Stomach (tissue), 9 donors: ENCODE results near the gene EEF1G. TPM values are rescaled to one million over a fixed set of nuclear protein-coding genes. Genes with fewer than 3 reads are reported as not detected.
"Not testable (repeated sequence)": the region's sequence is repeated elsewhere in the genome, so short reads cannot be mapped to it uniquely, and the experiment has no call there.

Experiments
- DNase-seq, 2 donors: peaks; one replicate each; pipeline versions ENCODE4 v3.0.0 to v3.0.0-alpha.2; 2013 to 2019
- H3K27ac ChIP-seq, 5 donors: fragments of 200-600 bp in 4 of 5; sonication (generic) in 4 of 5; one replicate each; pipeline ENCODE4 v1.5.1; 2013 to 2019; ENCODE audit warnings: mild to moderate bottlenecking in 1 of 5, moderate library complexity in 1 of 5
- H3K27me3 ChIP-seq, 3 donors: fragments of 200-600 bp; sonication (generic); one replicate each; pipeline ENCODE4 v1.5.1; 2017 to 2019; ENCODE audit warnings: mixed run types in 1 of 3
- H3K36me3 ChIP-seq, 4 donors: fragments of 200-600 bp; sonication (generic); 1 replicate in 3 of 4; 2 replicates in 1 of 4; pipeline ENCODE4 v1.5.1; 2016 to 2019
- H3K4me1 ChIP-seq, 4 donors: fragments of 200-600 bp; sonication (generic); one replicate each; pipeline ENCODE4 v1.5.1; 2016 to 2019
- H3K4me3 ChIP-seq, 4 donors: fragments of 200-600 bp; sonication (generic) in 3 of 4; one replicate each; pipeline ENCODE4 v1.5.1; 2016 to 2019; ENCODE audit warnings: mild to moderate bottlenecking in 1 of 4
- H3K9me3 ChIP-seq, 4 donors: fragments of 200-600 bp; sonication (generic); one replicate each; pipeline ENCODE4 v1.5.1; 2016 to 2019
- CTCF ChIP-seq, 7 experiments: fragments of 450-650 bp in 4 of 7; fragments of 200-600 bp in 3 of 7; sonication (generic) in 3 of 7; IDR thresholded peaks; one replicate each; pipeline ENCODE4 v1.5.1; 2016 to 2019; ENCODE audit warnings: antibody characterized with exemption in 7 of 7, control low read depth in 2 of 7, mild to moderate bottlenecking in 1 of 7
- EP300 ChIP-seq: sonication (generic); formaldehyde crosslinking; IDR thresholded peaks from one replicate; pipeline ENCODE4 v1.6.1; 2017; ENCODE audit warnings: antibody characterized with exemption
- POLR2A ChIP-seq, 4 donors: fragments of 450-650 bp; IDR thresholded peaks; one replicate each; pipeline ENCODE4 v1.6.1; 2016; ENCODE audit warnings: antibody characterized with exemption in 4 of 4, control low read depth in 2 of 4, mild to moderate bottlenecking in 1 of 4, moderate library complexity in 1 of 4
- POLR2AphosphoS5 ChIP-seq, 3 donors: sonication (generic); formaldehyde crosslinking; IDR thresholded peaks; one replicate each; pipeline ENCODE4 v1.6.1; 2016; ENCODE audit warnings: antibody characterized with exemption in 3 of 3
- WGBS, 5 donors: extraction: QIAGEN DNeasy Blood & Tissue Kit in 3 of 5; methylation state at CpG; one replicate each; pipeline versions ENCODE4 v1.1.5 to v1.1.7; 2013 to 2018; 5-methylcytosine and 5-hydroxymethylcytosine counted together
- intact Hi-C: fragments of 100-400 bp; cut with DNase I; formaldehyde crosslinking; loops from one replicate; pipeline ENCODE4 v1.15.1; 2023; ENCODE audit warnings: low total_unique reads
- polyA plus RNA-seq, 3 donors: library from polyadenylated mRNA; stranded (reverse); fragments of 200-250 nt; gene quantifications; one replicate each; pipeline ENCODE4 v1.2.3, GENCODE V29; 2013
- total RNA-seq, 5 donors: library from RNA; depleted of rRNA; stranded (reverse); fragments of >200 nt; gene quantifications; one replicate each; pipeline versions ENCODE4 v1.1.0 to v1.2.3, GENCODE V29; 2014 to 2016
- donor health status: healthy with polysubstance abuse.
- donor health status: Bipolar disorder and iron deficiency.
- donor health status: healthy.

EEF1G gene
- total and polyA plus RNA-seq, 8 donors, result 671 to 1,760 (median 1,103) TPM

GRCh38 chr11:62574363-62575071, 826 bp upstream of the EEF1G start:
- H3K36me3 ChIP-seq, result peaks cover 32 to 69% (median 68%) of the 10 kb centered on the region in 4 donors
- peak overlapping the region; percentile 84 to 95 (median 93) for H3K27ac ChIP-seq
- TF ChIP-seq CTCF (IDR thresholded peaks at IDR 0.05) (no peak), EP300 (no peak), POLR2AphosphoS5 (IDR thresholded peaks at IDR 0.05) (no peak), POLR2A (IDR thresholded peaks at IDR 0.05) (no peak)
- intact Hi-C loops, result no loop called here
- peak; percentile 40 to 77 for DNase-seq
- WGBS, 5 donors, result 0 to 1% (median 1%) methylated on average over 30 to 33 of the region's 33 CpGs
- no peaks in the 10 kb centered on the region for H3K9me3 ChIP-seq
- H3K27me3 ChIP-seq, result no peaks in the 10 kb centered on the region
- peak overlapping the region; percentile 74 to 98 (median 84) for H3K4me3 ChIP-seq
- H3K4me1 ChIP-seq, result peaks cover 26 to 67% (median 54%) of the 10 kb centered on the region in 4 donors

GRCh38 chr11:62573006-62573591, 592 bp downstream of the EEF1G start:
- H3K36me3 ChIP-seq, result peaks cover 38 to 69% (median 68%) of the 10 kb centered on the region in 4 donors
- 0 to 1% (median 0%) methylated on average over 33 of the region's 33 CpGs for WGBS, 5 donors
- no peak for TF ChIP-seq CTCF (IDR thresholded peaks at IDR 0.05)
- TF ChIP-seq POLR2AphosphoS5 (IDR thresholded peaks at IDR 0.05), result no peak
- TF ChIP-seq POLR2A (IDR thresholded peaks at IDR 0.05), result no peak
- no peak for TF ChIP-seq EP300
- H3K27ac ChIP-seq, result peak overlapping the region; percentile 66 to 95 (median 93)
- intact Hi-C loops, result no loop called here
- peak overlapping the region; percentile 74 to 98 (median 84) for H3K4me3 ChIP-seq
- DNase-seq, result peak in 1 of 2 donors; percentile 52
- H3K27me3 ChIP-seq, result no peaks in the 10 kb centered on the region
- H3K9me3 ChIP-seq, result no peaks in the 10 kb centered on the region
- H3K4me1 ChIP-seq, result peaks cover 26 to 73% (median 57%) of the 10 kb centered on the region in 4 donors

- WGBS, 5 donors, result 66 to 73% (median 72%) methylated on average over 12 of the region's 12 CpGs
These were observed 1.3 kb downstream of the EEF1G start for GRCh38 chr11:62572431-62572830.

GRCh38 chr11:62571493-62571892, 2.2 kb downstream of the EEF1G start:
- Histone ChIP-seq H3K4me3 (peak overlapping the region in 1 of 4 donors; percentile 98), H3K36me3 (peaks cover 47 to 69% (median 68%) of the 10 kb centered on the region in 4 donors), H3K27ac (peak overlapping the region in 1 of 5 donors; percentile 18), H3K4me1 (peaks cover 24 to 71% (median 55%) of the 10 kb centered on the region in 4 donors)
- WGBS, 5 donors, result 74 to 82% (median 80%) methylated on average over 5 of the region's 5 CpGs
- intact Hi-C loops, H3K9me3 ChIP-seq, H3K27me3 ChIP-seq, DNase-seq: not testable (repeated sequence)

More at GRCh38 chr11:62572431-62572830, 1.3 kb downstream of the EEF1G start:
- Histone ChIP-seq H3K27ac (peak overlapping the region in 4 of 5 donors; percentile 91 to 95 (median 94)), H3K36me3 (peaks cover 38 to 69% (median 68%) of the 10 kb centered on the region in 4 donors), H3K4me3 (peak overlapping the region; percentile 74 to 98 (median 84)), H3K4me1 (peaks cover 26 to 73% (median 59%) of the 10 kb centered on the region in 4 donors), H3K9me3 (no peaks in the 10 kb centered on the region), H3K27me3 (no peaks in the 10 kb centered on the region)
- intact Hi-C loops, result no loop called here
- no peak for DNase-seq
- no peak for TF ChIP-seq EP300
- no peak for TF ChIP-seq POLR2A (IDR thresholded peaks at IDR 0.05)
- no peak for TF ChIP-seq POLR2AphosphoS5 (IDR thresholded peaks at IDR 0.05)

GRCh38 chr11:62570903-62571302, 2.8 kb downstream of the EEF1G start:
- Histone ChIP-seq H3K36me3 (peaks cover 53 to 69% (median 68%) of the 10 kb centered on the region in 4 donors), H3K4me1 (peaks cover 19 to 71% (median 54%) of the 10 kb centered on the region in 4 donors)
- H3K9me3 ChIP-seq, intact Hi-C loops, H3K27ac ChIP-seq, H3K4me3 ChIP-seq, DNase-seq, H3K27me3 ChIP-seq: not testable (repeated sequence)
- WGBS, 5 donors, result 87 to 97% (median 92%) methylated on average over 5 of the region's 5 CpGs
